GOT3 (cell line): ENCODE data around the gene GGPS1.
"Not testable (repeated sequence)": the region's sequence is repeated elsewhere in the genome, so short reads cannot be mapped to it uniquely, and the experiment has no call there.

Source experiments
- DNase-seq: peaks from one replicate; lab custom pipeline; 2025; ENCODE audit warnings: mixed read lengths; lab: John Stamatoyannopoulos, UW

The GGPS1 gene

GRCh38 chr1:235304549-235305451 lies 23.6 kb upstream of the GGPS1 start:
- DNase-seq = no peak

- no peak for DNase-seq
These were observed 20.9 kb upstream of the GGPS1 start for GRCh38 chr1:235307158-235308124.

- DNase-seq = not testable (repeated sequence)
These were observed 19.2 kb upstream of the GGPS1 start for GRCh38 chr1:235309206-235309605.

- no peak for DNase-seq
These were observed 15.1 kb upstream of the GGPS1 start for GRCh38 chr1:235313262-235313661.

GRCh38 chr1:235313931-235314678 lies 14.3 kb upstream of the GGPS1 start:
- DNase-seq = no peak

- DNase-seq = no peak
These were observed 13.2 kb upstream of the GGPS1 start for GRCh38 chr1:235315173-235315572.

GRCh38 chr1:235315735-235316134 lies 12.6 kb upstream of the GGPS1 start:
- no peak for DNase-seq

GRCh38 chr1:235317168-235317567 lies 11.2 kb upstream of the GGPS1 start:
- no peak for DNase-seq

- DNase-seq = no peak
These were observed 9.1 kb upstream of the GGPS1 start for GRCh38 chr1:235319255-235319654.

GRCh38 chr1:235320521-235321179 lies 7.7 kb upstream of the GGPS1 start:
- DNase-seq = no peak

GRCh38 chr1:235324296-235324695 lies 4.1 kb upstream of the GGPS1 start:
- no peak for DNase-seq

GRCh38 chr1:235325139-235325538 lies 3.2 kb upstream of the GGPS1 start:
- no peak for DNase-seq

GRCh38 chr1:235325854-235326253 lies 2.5 kb upstream of the GGPS1 start:
- no peak for DNase-seq

GRCh38 chr1:235326719-235327558 lies 1.4 kb upstream of the GGPS1 start:
- DNase-seq = no peak

GRCh38 chr1:235327559-235328270 lies 655 bp upstream of the GGPS1 start, which contains the start of gene ARID4B:
TSS of gene ARID4B (minus strand) at chr1:235328179. CDS start at chr1:235326919, 1,260 bp downstream.
- no peak for DNase-seq

- DNase-seq = no peak
These were observed 951 bp downstream of the GGPS1 start for GRCh38 chr1:235329139-235329902.

GRCh38 chr1:235330918-235331285 lies 2.5 kb downstream of the GGPS1 start:
- no peak for DNase-seq

GRCh38 chr1:235331401-235331800 lies 3.0 kb downstream of the GGPS1 start:
- no peak for DNase-seq

- DNase-seq = no peak
These were observed 8.5 kb downstream of the GGPS1 start for GRCh38 chr1:235336903-235337302.
